HG03025 (cell line): ENCODE results near the gene FAM240B.

ENCODE experiments used
- ATAC-seq: cut with Tn5 transposase; IDR thresholded peaks from one replicate; pipeline ENCODE4 v1.9.1; 2021; ENCODE audit warnings: mild to moderate bottlenecking, moderate library complexity; ENCODE audit not compliant: unreplicated experiment, low FRiP score

Gene FAM240B

DNA sequence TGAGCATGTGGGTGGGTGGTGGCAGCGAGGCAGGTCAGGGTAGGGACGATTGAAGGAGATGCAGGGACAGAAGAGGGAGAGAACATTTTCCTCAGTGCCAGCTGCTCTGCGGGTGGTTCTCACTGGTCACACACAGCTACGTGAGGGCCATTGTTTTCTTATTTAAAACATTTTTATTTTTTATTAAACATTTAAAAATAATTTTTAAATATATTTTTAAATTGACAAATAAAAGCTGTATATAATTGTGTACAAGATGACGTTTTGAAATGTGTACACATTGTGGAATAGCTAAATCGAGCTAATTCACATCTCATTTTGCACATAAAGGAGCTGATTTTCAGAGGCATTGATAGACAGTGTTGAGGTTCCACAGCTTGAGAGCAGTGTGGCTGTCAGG lies 14.0 kb downstream of the FAM240B start:
- ATAC-seq: no peak

- no peak for ATAC-seq
Measured at GRCh38 chr9:38700695-38701094, 19.2 kb downstream of the FAM240B start.

DNA sequence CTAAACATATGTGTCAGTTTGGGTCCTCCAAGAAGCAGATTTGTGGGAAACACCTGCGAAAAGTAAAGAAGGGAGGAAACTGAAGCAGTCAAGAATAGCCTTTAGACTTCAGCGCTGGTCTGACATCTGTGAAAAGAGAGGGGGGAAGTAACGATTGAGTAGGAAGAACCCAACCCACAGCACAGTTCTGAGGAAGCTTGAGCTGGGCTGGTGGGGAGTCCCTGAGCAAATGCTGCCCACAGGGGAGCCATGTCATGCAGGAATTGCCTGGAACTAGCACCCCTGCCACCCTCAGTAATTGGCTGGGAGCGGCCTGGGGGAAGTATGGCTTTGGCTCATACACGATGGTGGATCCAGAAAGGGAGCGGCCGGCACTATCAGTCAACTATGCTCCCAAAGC lies 20.6 kb downstream of the FAM240B start:
- no peak for ATAC-seq

DNA sequence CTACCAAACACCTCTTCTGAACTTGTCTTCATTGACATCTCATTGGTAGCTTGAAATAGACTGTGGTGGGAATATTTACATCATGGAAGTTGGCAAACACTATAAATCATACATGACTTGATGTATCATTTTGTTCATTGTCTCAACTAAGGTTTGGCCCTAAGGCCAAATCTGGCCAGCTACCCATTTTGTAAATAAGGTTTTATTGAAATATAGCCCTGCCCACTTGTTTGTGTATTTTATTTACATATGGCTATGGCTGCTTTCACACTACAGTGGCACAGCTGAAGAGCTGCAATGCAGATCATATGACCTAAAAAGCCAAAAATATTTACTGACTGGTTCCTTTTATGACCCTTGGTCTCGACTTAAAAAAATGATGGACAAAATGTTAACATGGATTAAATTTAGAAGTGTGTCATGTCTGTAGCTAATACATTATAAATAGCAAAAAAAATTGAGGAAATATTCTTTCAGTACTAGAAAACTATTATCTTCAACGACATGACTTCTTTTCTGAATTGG lies 22.1 kb downstream of the FAM240B start:
- ATAC-seq: no peak

- no peak for ATAC-seq
Measured at GRCh38 chr9:38696999-38697398, 22.9 kb downstream of the FAM240B start.

DNA sequence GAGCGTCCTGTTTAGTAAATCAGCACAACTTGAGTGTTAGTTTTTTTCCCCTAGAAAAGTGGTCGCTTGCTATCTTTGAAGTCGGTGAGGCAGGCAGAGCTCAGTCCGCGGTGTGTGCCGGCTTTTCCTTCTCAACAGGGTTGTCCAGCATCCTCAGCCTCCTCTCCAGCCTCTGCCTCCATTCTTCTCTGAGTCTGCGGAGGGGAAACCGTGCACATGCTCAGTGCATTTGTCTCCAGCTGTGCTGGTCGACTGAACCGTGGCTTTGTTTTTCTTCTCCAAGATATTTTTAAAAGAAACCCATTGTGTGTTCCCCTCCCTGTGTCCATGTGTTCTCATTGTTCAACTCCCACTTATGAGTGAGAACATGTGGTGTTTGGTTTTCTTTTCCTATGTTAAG lies 25.3 kb downstream of the FAM240B start:
- no peak for ATAC-seq

DNA sequence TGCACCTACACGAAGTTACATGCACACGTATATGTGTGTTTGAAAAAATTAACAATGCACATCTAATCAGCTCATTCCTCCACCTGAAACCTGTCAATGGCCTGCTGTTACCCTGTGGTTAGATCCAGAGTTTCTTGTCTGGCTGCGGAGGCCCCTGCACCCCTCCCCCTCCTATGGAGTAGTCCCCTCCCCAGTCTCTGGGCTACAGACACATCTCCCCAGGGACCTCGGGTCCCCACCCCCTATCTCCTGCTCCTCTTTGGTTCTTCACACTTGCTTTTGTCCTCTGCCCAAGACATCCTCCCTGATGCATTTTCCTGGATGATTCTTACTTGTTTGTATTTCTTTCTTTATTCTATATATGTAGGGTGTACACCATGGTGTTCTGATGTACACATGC lies 27.2 kb downstream of the FAM240B start:
- no peak for ATAC-seq

- no peak for ATAC-seq
Measured at GRCh38 chr9:38690574-38690973, 29.4 kb downstream of the FAM240B start.

DNA sequence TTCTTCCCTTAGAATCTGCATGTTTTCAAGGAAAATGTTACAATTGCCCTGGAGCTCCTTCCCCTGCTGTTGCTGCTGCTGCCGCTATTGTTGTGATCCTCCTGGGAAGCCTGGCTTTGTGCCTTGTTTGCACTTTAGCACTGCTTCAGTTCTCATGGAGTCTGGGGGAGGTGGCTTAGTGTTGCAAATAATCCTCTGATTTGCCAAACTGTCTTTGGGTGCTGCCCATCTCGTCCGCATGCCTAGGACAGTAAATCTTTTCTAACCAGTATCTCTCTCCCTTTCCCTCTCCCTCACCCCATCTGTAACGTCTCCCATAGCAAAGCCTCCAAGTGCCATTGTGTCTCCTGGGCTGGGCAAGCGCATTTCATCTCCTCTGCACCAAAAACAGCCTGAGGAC lies 30.3 kb downstream of the FAM240B start:
- no peak for ATAC-seq

- no peak for ATAC-seq
Measured at GRCh38 chr9:38687992-38688391, 31.9 kb downstream of the FAM240B start.

DNA sequence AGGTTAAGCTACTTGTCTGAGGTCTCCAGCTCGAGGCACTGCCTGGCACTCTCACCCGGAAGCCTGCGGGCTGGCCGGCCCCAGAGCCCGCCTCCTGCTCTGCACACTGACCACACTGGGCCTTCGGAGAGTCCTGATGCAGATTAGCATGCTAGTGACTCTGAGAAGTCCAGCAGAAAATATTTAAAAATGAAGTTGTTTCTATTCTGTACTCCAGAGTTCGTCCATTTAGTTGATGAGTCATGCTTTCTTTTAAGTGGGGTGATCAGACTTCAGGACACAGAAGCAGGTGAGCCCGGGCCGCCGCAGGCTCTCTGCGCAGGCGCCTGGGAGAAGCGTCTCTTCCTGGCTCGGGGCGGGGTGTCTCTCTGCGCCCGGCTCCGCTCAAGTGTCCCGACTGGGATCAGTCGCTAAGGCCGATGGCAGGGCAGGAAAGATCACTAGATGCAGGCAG lies 32.5 kb downstream of the FAM240B start:
- ATAC-seq: no peak

DNA sequence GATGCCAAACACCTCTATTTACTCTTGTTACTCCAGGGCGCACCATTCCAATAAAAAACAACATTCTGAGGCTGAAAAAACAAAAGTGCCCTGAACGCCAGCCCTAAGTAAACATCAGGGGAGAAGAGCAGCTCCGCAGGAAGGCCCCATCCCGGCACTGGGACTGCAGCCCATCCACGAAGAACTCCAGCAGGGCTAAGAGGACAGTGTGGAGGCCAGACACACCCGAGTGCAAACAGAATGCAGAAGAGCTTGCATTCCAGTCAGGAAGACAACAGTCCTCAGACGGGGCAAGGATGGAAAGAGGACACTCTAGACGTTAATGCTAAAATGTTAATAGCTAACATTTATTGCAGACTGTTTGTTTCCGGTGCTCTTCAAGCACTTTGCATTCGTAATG lies 33.0 kb downstream of the FAM240B start:
- no peak for ATAC-seq

- ATAC-seq: no peak
Measured at GRCh38 chr9:38685535-38685934, 34.4 kb downstream of the FAM240B start.

- ATAC-seq: no peak
Measured at GRCh38 chr9:38683336-38683735, 36.6 kb downstream of the FAM240B start.

- ATAC-seq: no peak
Measured at GRCh38 chr9:38682713-38683112, 37.2 kb downstream of the FAM240B start.

DNA sequence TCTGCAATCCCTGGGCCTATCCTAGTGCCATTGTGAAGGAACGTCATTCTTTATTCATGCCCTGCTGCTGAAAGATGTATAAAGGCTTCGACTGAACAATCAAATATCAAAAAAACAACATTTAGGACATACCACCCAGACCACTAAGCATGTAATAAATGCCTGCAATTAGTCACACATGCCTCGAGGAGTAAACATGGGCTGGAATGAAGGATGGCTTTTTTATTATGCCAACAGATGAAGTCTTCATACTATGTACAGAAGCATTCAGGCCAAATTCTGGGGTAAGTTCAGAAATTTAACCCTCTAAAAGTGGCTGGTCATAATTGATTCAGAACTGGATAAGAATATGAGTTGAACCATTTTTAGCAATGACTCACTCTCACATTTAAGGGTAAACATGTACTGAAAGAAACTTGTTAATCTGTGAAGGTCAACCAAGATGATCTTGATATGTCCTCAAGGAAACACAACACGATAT lies 38.1 kb downstream of the FAM240B start:
- ATAC-seq: no peak

- no peak for ATAC-seq
Measured at GRCh38 chr9:38680837-38681445, 39.0 kb downstream of the FAM240B start.

GRCh38 chr9:38677660-38678303 lies 42.2 kb downstream of the FAM240B start:
- ATAC-seq: no peak

- no peak for ATAC-seq
Measured at GRCh38 chr9:38675831-38676230, 44.1 kb downstream of the FAM240B start.

GRCh38 chr9:38675211-38675610 lies 44.7 kb downstream of the FAM240B start:
- no peak for ATAC-seq

- ATAC-seq: no peak
Measured at GRCh38 chr9:38673399-38674193, 46.3 kb downstream of the FAM240B start.
